ENCODE results near the gene PTPRT.

DNA sequence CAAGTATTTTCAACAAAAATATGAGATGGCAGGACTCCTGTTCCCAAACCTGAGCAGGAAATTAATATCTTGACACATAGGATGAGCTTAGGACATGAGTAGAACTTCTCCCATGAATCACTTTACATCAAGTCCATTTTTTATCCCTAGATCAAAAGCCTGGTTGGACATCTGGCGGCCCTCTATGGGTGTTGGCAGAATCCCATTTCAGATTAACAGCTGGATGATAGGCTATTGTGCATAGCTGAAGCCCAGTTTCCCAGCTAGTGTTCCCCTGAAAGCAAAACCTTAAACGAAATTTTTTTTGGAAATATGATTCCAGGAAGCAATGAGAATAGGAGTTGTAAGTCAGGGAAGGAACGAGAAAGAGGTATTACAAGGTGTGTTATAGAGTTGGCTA lies 1122.1 kb downstream of the PTPRT start:
- TF ChIP-seq, protein P1, sequence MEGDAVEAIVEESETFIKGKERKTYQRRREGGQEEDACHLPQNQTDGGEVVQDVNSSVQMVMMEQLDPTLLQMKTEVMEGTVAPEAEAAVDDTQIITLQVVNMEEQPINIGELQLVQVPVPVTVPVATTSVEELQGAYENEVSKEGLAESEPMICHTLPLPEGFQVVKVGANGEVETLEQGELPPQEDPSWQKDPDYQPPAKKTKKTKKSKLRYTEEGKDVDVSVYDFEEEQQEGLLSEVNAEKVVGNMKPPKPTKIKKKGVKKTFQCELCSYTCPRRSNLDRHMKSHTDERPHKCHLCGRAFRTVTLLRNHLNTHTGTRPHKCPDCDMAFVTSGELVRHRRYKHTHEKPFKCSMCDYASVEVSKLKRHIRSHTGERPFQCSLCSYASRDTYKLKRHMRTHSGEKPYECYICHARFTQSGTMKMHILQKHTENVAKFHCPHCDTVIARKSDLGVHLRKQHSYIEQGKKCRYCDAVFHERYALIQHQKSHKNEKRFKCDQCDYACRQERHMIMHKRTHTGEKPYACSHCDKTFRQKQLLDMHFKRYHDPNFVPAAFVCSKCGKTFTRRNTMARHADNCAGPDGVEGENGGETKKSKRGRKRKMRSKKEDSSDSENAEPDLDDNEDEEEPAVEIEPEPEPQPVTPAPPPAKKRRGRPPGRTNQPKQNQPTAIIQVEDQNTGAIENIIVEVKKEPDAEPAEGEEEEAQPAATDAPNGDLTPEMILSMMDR (conservative IDR thresholded peaks at IDR 0.05; ENCODE audit: low read depth in 2 of 2) = no peak
- no peak for TF ChIP-seq STAT1 (IDR thresholded peaks at IDR 0.05; ENCODE audit: unreplicated experiment)
- no peak for TF ChIP-seq EZH2 (IDR thresholded peaks at IDR 0.05; ENCODE audit: low read depth, unreplicated experiment)
- TF ChIP-seq, protein P2, sequence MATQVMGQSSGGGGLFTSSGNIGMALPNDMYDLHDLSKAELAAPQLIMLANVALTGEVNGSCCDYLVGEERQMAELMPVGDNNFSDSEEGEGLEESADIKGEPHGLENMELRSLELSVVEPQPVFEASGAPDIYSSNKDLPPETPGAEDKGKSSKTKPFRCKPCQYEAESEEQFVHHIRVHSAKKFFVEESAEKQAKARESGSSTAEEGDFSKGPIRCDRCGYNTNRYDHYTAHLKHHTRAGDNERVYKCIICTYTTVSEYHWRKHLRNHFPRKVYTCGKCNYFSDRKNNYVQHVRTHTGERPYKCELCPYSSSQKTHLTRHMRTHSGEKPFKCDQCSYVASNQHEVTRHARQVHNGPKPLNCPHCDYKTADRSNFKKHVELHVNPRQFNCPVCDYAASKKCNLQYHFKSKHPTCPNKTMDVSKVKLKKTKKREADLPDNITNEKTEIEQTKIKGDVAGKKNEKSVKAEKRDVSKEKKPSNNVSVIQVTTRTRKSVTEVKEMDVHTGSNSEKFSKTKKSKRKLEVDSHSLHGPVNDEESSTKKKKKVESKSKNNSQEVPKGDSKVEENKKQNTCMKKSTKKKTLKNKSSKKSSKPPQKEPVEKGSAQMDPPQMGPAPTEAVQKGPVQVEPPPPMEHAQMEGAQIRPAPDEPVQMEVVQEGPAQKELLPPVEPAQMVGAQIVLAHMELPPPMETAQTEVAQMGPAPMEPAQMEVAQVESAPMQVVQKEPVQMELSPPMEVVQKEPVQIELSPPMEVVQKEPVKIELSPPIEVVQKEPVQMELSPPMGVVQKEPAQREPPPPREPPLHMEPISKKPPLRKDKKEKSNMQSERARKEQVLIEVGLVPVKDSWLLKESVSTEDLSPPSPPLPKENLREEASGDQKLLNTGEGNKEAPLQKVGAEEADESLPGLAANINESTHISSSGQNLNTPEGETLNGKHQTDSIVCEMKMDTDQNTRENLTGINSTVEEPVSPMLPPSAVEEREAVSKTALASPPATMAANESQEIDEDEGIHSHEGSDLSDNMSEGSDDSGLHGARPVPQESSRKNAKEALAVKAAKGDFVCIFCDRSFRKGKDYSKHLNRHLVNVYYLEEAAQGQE (IDR thresholded peaks at IDR 0.05; ENCODE audit: unreplicated experiment) = no peak
- no peak for TF ChIP-seq EZH2phosphoT487 (IDR thresholded peaks at IDR 0.05; ENCODE audit: unreplicated experiment)
- no peak for TF ChIP-seq POLR2AphosphoS5 (IDR thresholded peaks at IDR 0.05; ENCODE audit: low read depth)
- no peak for TF ChIP-seq NANOG (IDR thresholded peaks at IDR 0.05; ENCODE audit: borderline replicate concordance)
- TF ChIP-seq CREB1 (CRISPR knock-in tag; IDR thresholded peaks at IDR 0.05; ENCODE audit: low read depth) = no peak
- TF ChIP-seq JUNB (IDR thresholded peaks at IDR 0.05; ENCODE audit: unreplicated experiment) = no peak
- TF ChIP-seq, protein P3, sequence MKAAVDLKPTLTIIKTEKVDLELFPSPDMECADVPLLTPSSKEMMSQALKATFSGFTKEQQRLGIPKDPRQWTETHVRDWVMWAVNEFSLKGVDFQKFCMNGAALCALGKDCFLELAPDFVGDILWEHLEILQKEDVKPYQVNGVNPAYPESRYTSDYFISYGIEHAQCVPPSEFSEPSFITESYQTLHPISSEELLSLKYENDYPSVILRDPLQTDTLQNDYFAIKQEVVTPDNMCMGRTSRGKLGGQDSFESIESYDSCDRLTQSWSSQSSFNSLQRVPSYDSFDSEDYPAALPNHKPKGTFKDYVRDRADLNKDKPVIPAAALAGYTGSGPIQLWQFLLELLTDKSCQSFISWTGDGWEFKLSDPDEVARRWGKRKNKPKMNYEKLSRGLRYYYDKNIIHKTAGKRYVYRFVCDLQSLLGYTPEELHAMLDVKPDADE (IDR thresholded peaks at IDR 0.05) = no peak
- no peak for TF ChIP-seq ZNF331 (CRISPR knock-in tag; IDR thresholded peaks at IDR 0.05; ENCODE audit: low read depth)
- TF ChIP-seq ZNF114 (CRISPR knock-in tag; IDR thresholded peaks at IDR 0.05) = no peak
- TF ChIP-seq, protein P4, sequence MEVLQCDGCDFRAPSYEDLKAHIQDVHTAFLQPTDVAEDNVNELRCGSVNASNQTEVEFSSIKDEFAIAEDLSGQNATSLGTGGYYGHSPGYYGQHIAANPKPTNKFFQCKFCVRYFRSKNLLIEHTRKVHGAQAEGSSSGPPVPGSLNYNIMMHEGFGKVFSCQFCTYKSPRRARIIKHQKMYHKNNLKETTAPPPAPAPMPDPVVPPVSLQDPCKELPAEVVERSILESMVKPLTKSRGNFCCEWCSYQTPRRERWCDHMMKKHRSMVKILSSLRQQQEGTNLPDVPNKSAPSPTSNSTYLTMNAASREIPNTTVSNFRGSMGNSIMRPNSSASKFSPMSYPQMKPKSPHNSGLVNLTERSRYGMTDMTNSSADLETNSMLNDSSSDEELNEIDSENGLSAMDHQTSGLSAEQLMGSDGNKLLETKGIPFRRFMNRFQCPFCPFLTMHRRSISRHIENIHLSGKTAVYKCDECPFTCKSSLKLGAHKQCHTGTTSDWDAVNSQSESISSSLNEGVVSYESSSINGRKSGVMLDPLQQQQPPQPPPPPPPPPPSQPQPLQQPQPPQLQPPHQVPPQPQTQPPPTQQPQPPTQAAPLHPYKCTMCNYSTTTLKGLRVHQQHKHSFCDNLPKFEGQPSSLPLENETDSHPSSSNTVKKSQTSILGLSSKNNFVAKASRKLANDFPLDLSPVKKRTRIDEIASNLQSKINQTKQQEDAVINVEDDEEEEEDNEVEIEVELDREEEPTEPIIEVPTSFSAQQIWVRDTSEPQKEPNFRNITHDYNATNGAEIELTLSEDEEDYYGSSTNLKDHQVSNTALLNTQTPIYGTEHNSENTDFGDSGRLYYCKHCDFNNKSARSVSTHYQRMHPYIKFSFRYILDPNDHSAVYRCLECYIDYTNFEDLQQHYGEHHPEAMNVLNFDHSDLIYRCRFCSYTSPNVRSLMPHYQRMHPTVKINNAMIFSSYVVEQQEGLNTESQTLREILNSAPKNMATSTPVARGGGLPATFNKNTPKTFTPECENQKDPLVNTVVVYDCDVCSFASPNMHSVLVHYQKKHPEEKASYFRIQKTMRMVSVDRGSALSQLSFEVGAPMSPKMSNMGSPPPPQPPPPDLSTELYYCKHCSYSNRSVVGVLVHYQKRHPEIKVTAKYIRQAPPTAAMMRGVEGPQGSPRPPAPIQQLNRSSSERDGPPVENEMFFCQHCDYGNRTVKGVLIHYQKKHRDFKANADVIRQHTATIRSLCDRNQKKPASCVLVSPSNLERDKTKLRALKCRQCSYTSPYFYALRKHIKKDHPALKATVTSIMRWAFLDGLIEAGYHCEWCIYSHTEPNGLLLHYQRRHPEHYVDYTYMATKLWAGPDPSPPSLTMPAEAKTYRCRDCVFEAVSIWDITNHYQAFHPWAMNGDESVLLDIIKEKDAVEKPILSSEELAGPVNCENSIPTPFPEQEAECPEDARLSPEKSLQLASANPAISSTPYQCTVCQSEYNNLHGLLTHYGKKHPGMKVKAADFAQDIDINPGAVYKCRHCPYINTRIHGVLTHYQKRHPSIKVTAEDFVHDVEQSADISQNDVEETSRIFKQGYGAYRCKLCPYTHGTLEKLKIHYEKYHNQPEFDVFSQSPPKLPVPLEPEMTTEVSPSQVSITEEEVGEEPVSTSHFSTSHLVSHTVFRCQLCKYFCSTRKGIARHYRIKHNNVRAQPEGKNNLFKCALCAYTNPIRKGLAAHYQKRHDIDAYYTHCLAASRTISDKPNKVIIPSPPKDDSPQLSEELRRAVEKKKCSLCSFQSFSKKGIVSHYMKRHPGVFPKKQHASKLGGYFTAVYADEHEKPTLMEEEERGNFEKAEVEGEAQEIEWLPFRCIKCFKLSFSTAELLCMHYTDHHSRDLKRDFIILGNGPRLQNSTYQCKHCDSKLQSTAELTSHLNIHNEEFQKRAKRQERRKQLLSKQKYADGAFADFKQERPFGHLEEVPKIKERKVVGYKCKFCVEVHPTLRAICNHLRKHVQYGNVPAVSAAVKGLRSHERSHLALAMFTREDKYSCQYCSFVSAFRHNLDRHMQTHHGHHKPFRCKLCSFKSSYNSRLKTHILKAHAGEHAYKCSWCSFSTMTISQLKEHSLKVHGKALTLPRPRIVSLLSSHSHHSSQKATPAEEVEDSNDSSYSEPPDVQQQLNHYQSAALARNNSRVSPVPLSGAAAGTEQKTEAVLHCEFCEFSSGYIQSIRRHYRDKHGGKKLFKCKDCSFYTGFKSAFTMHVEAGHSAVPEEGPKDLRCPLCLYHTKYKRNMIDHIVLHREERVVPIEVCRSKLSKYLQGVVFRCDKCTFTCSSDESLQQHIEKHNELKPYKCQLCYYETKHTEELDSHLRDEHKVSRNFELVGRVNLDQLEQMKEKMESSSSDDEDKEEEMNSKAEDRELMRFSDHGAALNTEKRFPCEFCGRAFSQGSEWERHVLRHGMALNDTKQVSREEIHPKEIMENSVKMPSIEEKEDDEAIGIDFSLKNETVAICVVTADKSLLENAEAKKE (CRISPR knock-in tag; IDR thresholded peaks at IDR 0.05) = no peak
